ENCODE data around the gene CHERP. TPM values are rescaled to one million over a fixed set of nuclear protein-coding genes. Genes with fewer than 3 reads are reported as not detected.
A peak's percentile ranks its signal among the peaks of the same experiment; 100 is the strongest.

Gene CHERP
- total and polyA plus RNA-seq, 2 of the 8 experiments (the other 6 are each of a cell fraction or from before 2014, with no cell fraction given), result 13.9 to 73.7 TPM

DNA sequence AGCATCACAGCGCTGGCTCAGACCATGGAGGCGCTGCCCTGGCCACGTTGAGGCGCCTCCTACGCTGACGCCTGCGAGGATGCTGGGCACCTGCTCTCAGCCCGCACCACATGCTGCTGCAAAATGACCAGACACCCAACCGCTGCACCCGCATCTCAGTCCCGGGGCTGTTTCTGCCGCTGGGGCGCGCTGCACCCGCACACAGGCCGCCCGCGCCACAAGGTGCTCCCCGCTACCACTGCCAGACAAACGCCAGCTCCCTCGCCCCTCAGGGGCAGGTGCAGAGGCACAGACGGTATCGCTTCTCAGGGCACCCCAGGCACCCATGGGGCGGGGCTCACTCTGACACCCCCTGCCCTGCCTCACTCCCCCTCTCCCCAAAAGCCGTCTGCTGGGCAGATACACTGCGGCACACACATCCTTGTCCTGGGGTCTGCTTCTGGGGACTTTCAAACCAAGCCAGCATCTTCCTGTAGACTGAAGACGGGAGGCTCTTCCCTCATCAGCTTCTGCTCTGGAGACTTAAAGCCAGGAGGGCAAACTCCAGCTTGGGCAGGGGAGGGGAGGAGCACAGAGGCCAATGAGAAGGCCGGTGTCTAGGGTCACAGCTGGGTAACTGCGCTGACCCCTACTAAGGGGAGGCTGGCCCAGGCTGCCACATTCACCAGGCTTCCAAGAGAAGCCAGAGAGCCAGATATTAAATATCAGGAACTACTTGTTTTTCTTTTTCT is 16.3 kb downstream of the CHERP start:
- CTCF ChIA-PET (ENCODE audit: partially characterized antibody), result interaction anchor here (3.6 kb wide), 1 partner anchor 8 kb away, joined by 15 read pairs; no protein-coding TSS in a partner anchor
- TF ChIP-seq, protein P1, sequence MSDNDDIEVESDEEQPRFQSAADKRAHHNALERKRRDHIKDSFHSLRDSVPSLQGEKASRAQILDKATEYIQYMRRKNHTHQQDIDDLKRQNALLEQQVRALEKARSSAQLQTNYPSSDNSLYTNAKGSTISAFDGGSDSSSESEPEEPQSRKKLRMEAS (IDR thresholded peaks at IDR 0.05), result no peak
- no peak for TF ChIP-seq CBX8 (IDR thresholded peaks at IDR 0.05; ENCODE audit: borderline replicate concordance, low read depth, low read length)
- no peak for TF ChIP-seq CREB1 (IDR thresholded peaks at IDR 0.05)
- TF ChIP-seq RBBP5 (IDR thresholded peaks at IDR 0.05; ENCODE audit: borderline replicate concordance, low read depth, low read length), result no peak
- no peak for TF ChIP-seq CEBPB (IDR thresholded peaks at IDR 0.05; ENCODE audit: low read depth, low read length)
- TF ChIP-seq TCF12 (IDR thresholded peaks at IDR 0.05; ENCODE audit: low read depth, low read length), result no peak
- no peak for TF ChIP-seq TAF7 (optimal IDR thresholded peaks at IDR 0.05; ENCODE audit: borderline replicate concordance, low read depth, low read length)
- TF ChIP-seq BCL11A (IDR thresholded peaks at IDR 0.05; ENCODE audit: low read depth in 2 of 2, low read length in 2 of 2), result no peak
- TF ChIP-seq CHD1 (IDR thresholded peaks at IDR 0.05; ENCODE audit: low read depth, low read length), result no peak
- TF ChIP-seq JUN (IDR thresholded peaks at IDR 0.05; ENCODE audit: low read depth, low read length), result no peak
- no peak for TF ChIP-seq TBP (IDR thresholded peaks at IDR 0.05; ENCODE audit: low read depth, low read length)
- no peak for TF ChIP-seq RFX5 (IDR thresholded peaks at IDR 0.05; ENCODE audit: borderline replicate concordance, low read depth, low read length)
- TF ChIP-seq RXRA (IDR thresholded peaks at IDR 0.05; ENCODE audit: insufficient read depth, low read depth, low read length), result no peak
- no peak for TF ChIP-seq MAFK (IDR thresholded peaks at IDR 0.05; ENCODE audit: low read depth, low read length)

More for the DNA sequence above, 16.3 kb downstream of the CHERP start:
- Histone ChIP-seq H3K36me3 (ENCODE audit: control insufficient read depth in 2 of 4, insufficient read depth in 4 of 4, low read length in 3 of 4) (peaks cover 36 to 88% (median 75%) of the 10 kb centered on the region in 4 experiments), H2AFZ (ENCODE audit: low read length) (no peak overlapping the region), H2BK15ac (ENCODE audit: low read length) (no peak overlapping the region), H3K79me2 (ENCODE audit: control insufficient read depth in 1 of 2, insufficient read depth in 2 of 2, low read length in 2 of 2) (no peaks in the 10 kb centered on the region), H3K4me3 (ENCODE audit: extremely low read depth in 1 of 4, insufficient read depth in 2 of 4, low read depth in 3 of 4, low read length in 4 of 4) (no peak overlapping the region), H4K20me1 (replicated peaks in 1 of 2; ENCODE audit: control insufficient read depth in 1 of 2, insufficient read depth in 2 of 2, low read length in 2 of 2) (peaks cover 2 to 30% of the 10 kb centered on the region in 2 experiments), H3K4me2 (ENCODE audit: insufficient read depth in 1 of 2, low read depth in 2 of 2, low read length in 2 of 2) (no peak overlapping the region), H2BK12ac (ENCODE audit: low read depth, low read length) (no peak overlapping the region), H2BK20ac (ENCODE audit: low read length) (no peak overlapping the region), H3K23ac (ENCODE audit: insufficient read length) (no peak overlapping the region), H3K9ac (replicated peaks in 1 of 4; ENCODE audit: extremely low read depth in 1 of 4, low read depth in 3 of 4, low read length in 3 of 4) (no peak overlapping the region), H3K18ac (ENCODE audit: extremely low read depth, low read length) (no peak overlapping the region), H3K27ac (ENCODE audit: low read depth, low read length) (no peak overlapping the region), H3K79me1 (ENCODE audit: low read depth, low read length) (no peaks in the 10 kb centered on the region), H3K56ac (replicated peaks; ENCODE audit: insufficient read length, low read depth, low read length) (no peak overlapping the region), H3K27me3 (replicated peaks in 1 of 4; ENCODE audit: control insufficient read depth in 3 of 4, extremely low read depth in 1 of 4, insufficient read depth in 3 of 4, low read length in 3 of 4) (no peaks in the 10 kb centered on the region), H2BK5ac (ENCODE audit: low read depth, low read length) (no peak overlapping the region; the same call in 1 of the 2 replicates), H3K14ac (ENCODE audit: insufficient read length) (no peak overlapping the region), H3K4ac (replicated peaks; ENCODE audit: insufficient read length, low read depth, low read length) (no peak overlapping the region), H2AK5ac (ENCODE audit: low read depth, low read length) (no peak overlapping the region), H4K8ac (ENCODE audit: extremely low read depth, insufficient read depth, low read length) (peak overlapping the region; percentile 79; the same call in 1 of the 2 replicates), H2BK120ac (replicated peaks; ENCODE audit: low read depth, low read length) (no peak overlapping the region), H4K91ac (replicated peaks; ENCODE audit: insufficient read length, low read length) (no peak overlapping the region), H3K23me2 (ENCODE audit: low read depth, low read length) (no peaks in the 10 kb centered on the region), H4K5ac (ENCODE audit: insufficient read length, low read depth, low read length) (no peak overlapping the region), H3K4me1 (replicated peaks in 1 of 4; ENCODE audit: control insufficient read depth in 3 of 4, insufficient read depth in 4 of 4, low read length in 3 of 4) (no peaks in the 10 kb centered on the region), H3K9me3 (ENCODE audit: insufficient read depth in 2 of 2, low read depth in 1 of 2, low read length in 1 of 2) (no peaks in the 10 kb centered on the region)
- no peak for DNase-seq (ENCODE audit: low read depth in 1 of 2, low spot score in 2 of 2)
- POLR2A ChIA-PET (ENCODE audit: partially characterized antibody), result interaction anchor here (0.6 to 2.3 kb wide), 4 partner anchors 9 to 28 kb away, joined by 4 to 9 read pairs (median 6); no protein-coding TSS in a partner anchor
- 94% methylated on average over 27 of the region's 29 CpGs; no CpG with 5 or more reads in 1 of the 2 experiments for WGBS, 2 experiments (ENCODE audit: extremely low coverage in 1 of 2, insufficient coverage in 1 of 2, insufficient read length in 1 of 2, insufficient replicate concordance in 2 of 2, low coverage in 1 of 2, low lambda C conversion rate in 2 of 2, missing lambda C conversion rate in 1 of 2)
- FAIRE-seq, result no peak

All from H1 (cell line).